HUES64 (cell line): ENCODE measurements around the gene CAP1.

ENCODE experiments used
- H3K27ac ChIP-seq: 2 replicates; pipeline ENCODE4 v1.7.0; 2013; ENCODE audit warnings: low read depth, low read length, inconsistent platforms
- H3K27me3 ChIP-seq: 2 replicates; pipeline ENCODE4 v1.6.1; 2013; ENCODE audit warnings: mild to moderate bottlenecking, low read length; ENCODE audit not compliant: insufficient read depth
- H3K36me3 ChIP-seq: 2 replicates; pipeline ENCODE4 v1.6.1; 2013; ENCODE audit warnings: mild to moderate bottlenecking, low read length; ENCODE audit not compliant: insufficient read depth
- H3K4me1 ChIP-seq: 2 replicates; pipeline ENCODE4 v1.6.1; 2013; ENCODE audit warnings: mild to moderate bottlenecking, low read length, moderate library complexity; ENCODE audit not compliant: insufficient read depth
- H3K4me3 ChIP-seq: 2 replicates; pipeline ENCODE4 v1.5.1; 2013; ENCODE audit warnings: mild to moderate bottlenecking, low read length, moderate library complexity
- H3K9ac ChIP-seq: 2 replicates; pipeline ENCODE4 v1.6.1; 2013; ENCODE audit warnings: mild to moderate bottlenecking, low read depth, low read length
- H3K9me3 ChIP-seq: 2 replicates; pipeline ENCODE4 v1.6.1; 2013; ENCODE audit warnings: low read depth, low read length; ENCODE audit not compliant: insufficient read depth
- WGBS: fragments of 150-250, 120-280 bp; methylation state at CpG from one replicate; pipeline ENCODE4 v1.1.7; 2013; ENCODE audit warnings: missing lambda C conversion rate; 5-methylcytosine and 5-hydroxymethylcytosine counted together

Gene CAP1

GRCh38 chr1:40102896-40103295 lies 62.4 kb downstream of the CAP1 start:
- H3K9ac ChIP-seq = no peak overlapping the region
- 89% methylated on average over 3 of the region's 3 CpGs for WGBS
- no peaks in the 10 kb centered on the region for H3K9me3 ChIP-seq
- H3K27me3 ChIP-seq = peaks cover 4% of the 10 kb centered on the region; the same call in 1 of the 2 replicates
- H3K27ac ChIP-seq = no peak overlapping the region
- no peaks in the 10 kb centered on the region for H3K4me1 ChIP-seq
- no peak overlapping the region for H3K4me3 ChIP-seq
- no peaks in the 10 kb centered on the region for H3K36me3 ChIP-seq

- H3K36me3 ChIP-seq = no peaks in the 10 kb centered on the region
- H3K4me3 ChIP-seq = no peak overlapping the region
- H3K9me3 ChIP-seq = no peaks in the 10 kb centered on the region
- WGBS = no CpG with 5 or more reads among the region's 1 CpG
- no peaks in the 10 kb centered on the region for H3K4me1 ChIP-seq
- H3K9ac ChIP-seq = no peak overlapping the region
- H3K27ac ChIP-seq = no peak overlapping the region
- peaks cover 4% of the 10 kb centered on the region; the same call in 1 of the 2 replicates for H3K27me3 ChIP-seq
These were observed 64.5 kb downstream of the CAP1 start for GRCh38 chr1:40105028-40105427.

DNA sequence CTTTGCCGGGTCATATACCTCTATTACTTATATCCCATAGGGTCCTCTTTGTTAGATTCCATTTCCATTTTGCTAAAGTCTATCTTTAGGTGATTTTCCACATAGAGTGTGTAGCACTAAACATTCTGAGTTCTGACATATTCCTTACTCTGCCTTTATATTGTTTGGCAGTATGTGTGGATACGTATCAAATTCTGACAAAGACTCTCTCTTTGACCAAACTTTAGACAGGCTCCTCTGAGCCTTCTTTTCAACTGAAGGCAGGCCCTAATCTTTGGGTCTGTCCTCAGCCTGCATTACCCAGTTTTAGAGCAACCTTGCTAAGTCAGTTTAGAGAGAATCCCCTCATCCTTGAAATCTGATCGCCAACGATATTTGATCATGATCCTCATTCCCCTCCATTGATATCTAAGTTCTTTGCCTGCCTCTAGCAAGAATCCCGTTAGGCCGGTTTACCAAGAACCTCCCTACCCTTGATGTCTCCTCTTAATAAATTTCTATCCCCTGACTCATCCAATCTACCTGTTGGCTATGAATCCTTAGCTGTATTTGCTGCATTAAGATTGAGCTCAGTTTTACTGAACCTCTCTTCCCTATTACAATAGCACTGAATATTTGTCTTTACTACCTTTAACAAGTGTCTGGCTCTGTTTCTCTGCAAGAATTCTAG lies 66.9 kb downstream of the CAP1 start:
- Histone ChIP-seq H3K9me3 (peaks cover 4% of the 10 kb centered on the region; the same call in 1 of the 2 replicates), H3K27ac (no peak overlapping the region), H3K9ac (no peak overlapping the region), H3K36me3 (no peaks in the 10 kb centered on the region), H3K4me1 (no peaks in the 10 kb centered on the region), H3K27me3 (no peaks in the 10 kb centered on the region; the same call in 1 of the 2 replicates), H3K4me3 (no peak overlapping the region)
- 95% methylated on average over 6 of the region's 6 CpGs for WGBS

DNA sequence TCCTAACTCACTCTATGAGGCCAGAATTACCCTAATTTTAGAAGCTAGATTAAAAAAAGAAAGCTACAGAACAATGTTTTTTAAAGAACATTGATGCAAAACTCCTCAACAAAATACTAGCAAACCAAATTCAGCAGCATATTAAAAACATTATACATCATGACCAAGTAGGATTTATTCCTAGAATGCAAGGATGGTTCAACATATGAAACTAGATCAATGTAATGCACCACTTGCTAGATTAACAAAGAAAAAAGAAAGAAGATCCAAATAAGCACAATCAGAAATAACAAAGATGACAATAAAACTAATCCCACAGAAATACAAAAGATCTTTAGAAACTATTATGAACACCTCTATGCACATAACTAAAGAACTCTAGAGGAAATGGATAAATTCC lies 69.9 kb downstream of the CAP1 start:
- Histone ChIP-seq H3K9me3 (peaks cover 4% of the 10 kb centered on the region; the same call in 1 of the 2 replicates), H3K27me3 (peaks cover 3% of the 10 kb centered on the region; the same call in 1 of the 2 replicates), H3K4me3 (no peak overlapping the region), H3K27ac (no peak overlapping the region), H3K36me3 (no peaks in the 10 kb centered on the region), H3K4me1 (no peaks in the 10 kb centered on the region), H3K9ac (no peak overlapping the region)

DNA sequence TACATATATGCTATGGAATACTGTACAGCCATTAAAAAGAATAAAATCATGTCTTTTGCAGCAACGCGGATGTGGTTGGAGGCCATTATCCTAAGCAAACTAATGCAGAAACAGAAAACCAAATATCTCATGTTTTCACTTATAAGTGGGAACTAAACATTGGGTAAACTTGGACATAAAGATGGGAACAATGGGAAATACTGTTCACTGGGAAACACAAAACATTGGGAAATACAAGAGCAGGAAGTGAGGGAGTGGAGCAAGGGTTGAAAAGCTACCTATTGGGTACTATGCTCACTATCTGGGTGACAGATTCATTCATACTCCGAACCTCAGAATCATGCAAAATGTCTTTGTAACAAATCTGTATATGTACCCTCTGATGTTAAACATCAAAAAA lies 73.9 kb downstream of the CAP1 start:
- Histone ChIP-seq H3K4me3 (no peak overlapping the region), H3K9me3 (peaks cover 4% of the 10 kb centered on the region; the same call in 1 of the 2 replicates), H3K27me3 (peaks cover 8% of the 10 kb centered on the region; the same call in 1 of the 2 replicates), H3K4me1 (no peaks in the 10 kb centered on the region), H3K27ac (no peak overlapping the region), H3K9ac (no peak overlapping the region), H3K36me3 (no peaks in the 10 kb centered on the region)
- 97% methylated on average over 3 of the region's 3 CpGs for WGBS

GRCh38 chr1:40120128-40120527 lies 79.6 kb downstream of the CAP1 start:
- Histone ChIP-seq H3K9ac (no peak overlapping the region), H3K27me3 (peaks cover 8% of the 10 kb centered on the region; the same call in 1 of the 2 replicates), H3K4me3 (no peak overlapping the region), H3K36me3 (no peaks in the 10 kb centered on the region), H3K9me3 (no peaks in the 10 kb centered on the region), H3K27ac (no peak overlapping the region), H3K4me1 (no peaks in the 10 kb centered on the region)
- WGBS = 88% methylated on average over 7 of the region's 7 CpGs
